Neural cell (in vitro differentiated cells): Measurements from ENCODE around the gene CELA3B. TPM values are rescaled to one million over a fixed set of nuclear protein-coding genes. Genes with fewer than 3 reads are reported as not detected.

Experiments used
- H2AFZ ChIP-seq: fragments of 200-600, 300-800 bp; sonication (generic), shearing (Covaris generic); 2 replicates; pipeline ENCODE4 v1.6.0; 2014; ENCODE audit warnings: low read depth, mild to moderate bottlenecking, antibody characterized with exemption, low read length, moderate library complexity
- H3F3A ChIP-seq: fragments of 200-600 bp; shearing (Covaris generic); 2 replicates; pipeline ENCODE4 v1.6.1; 2016; ENCODE audit warnings: mild to moderate bottlenecking, moderate library complexity, mixed read lengths, antibody characterized with exemption, low read length; ENCODE audit not compliant: insufficient read depth, poor library complexity, severe bottlenecking
- H3K27ac ChIP-seq: fragments of 200-600, 300-800 bp; sonication (generic), shearing (Covaris generic); 2 replicates; pipeline ENCODE4 v1.5.1; 2014; ENCODE audit warnings: mild to moderate bottlenecking, low read length, moderate library complexity
- H3K27me3 ChIP-seq: fragments of 300-800, 200-600 bp; sonication (generic), shearing (Covaris generic); 2 replicates; pipeline ENCODE4 v1.6.0; 2014; ENCODE audit warnings: mild to moderate bottlenecking, low read depth, low read length, moderate library complexity; ENCODE audit not compliant: insufficient read depth
- H3K36me3 ChIP-seq: fragments of 300-800, 200-600 bp; sonication (generic), shearing (Covaris generic); 2 replicates; pipeline ENCODE4 v1.5.1; 2014; ENCODE audit warnings: mild to moderate bottlenecking, antibody characterized with exemption, low read length, moderate library complexity; ENCODE audit not compliant: insufficient read depth
- H3K4me2 ChIP-seq: fragments of 300-800, 200-600 bp; sonication (generic), shearing (Covaris generic); 2 replicates; pipeline ENCODE4 v1.6.0; 2014; ENCODE audit warnings: mild to moderate bottlenecking, low read length
- H3K4me3 ChIP-seq: fragments of 300-800, 200-600 bp; sonication (generic), shearing (Covaris generic); 2 replicates; pipeline ENCODE4 v1.5.1; 2014; ENCODE audit warnings: mild to moderate bottlenecking, low read length, moderate library complexity
- H3K79me2 ChIP-seq: fragments of 200-600 bp; shearing (Covaris generic); replicated peaks from 2 replicates; pipeline ENCODE4 v1.6.0; 2014; ENCODE audit warnings: mild to moderate bottlenecking, low read length, moderate library complexity; ENCODE audit not compliant: insufficient read depth
- H3K9ac ChIP-seq: fragments of 300-800, 200-600 bp; sonication (generic), shearing (Covaris generic); 2 replicates; pipeline ENCODE4 v1.6.1; 2016; ENCODE audit warnings: mild to moderate bottlenecking, low read length, mixed read lengths
- H3K9me2 ChIP-seq: fragments of 200-600 bp; shearing (Covaris generic); 2 replicates; pipeline ENCODE4 v1.6.1; 2016; ENCODE audit warnings: mild to moderate bottlenecking, low read length, mixed read lengths; ENCODE audit not compliant: insufficient read depth
- H3K9me3 ChIP-seq: fragments of 200-600, 300-800 bp; sonication (generic), shearing (Covaris generic); 2 replicates; pipeline ENCODE4 v1.6.1; 2016; ENCODE audit warnings: mild to moderate bottlenecking, mixed run types, low read length, moderate library complexity, mixed read lengths
- H4K20me1 ChIP-seq: fragments of 200-600 bp; shearing (Covaris generic); 2 replicates; pipeline ENCODE4 v1.6.1; 2016; ENCODE audit warnings: mild to moderate bottlenecking, mixed run types; ENCODE audit not compliant: insufficient read depth
- EP300 ChIP-seq: fragments of 450-650 bp; conservative IDR thresholded peaks from 2 replicates; pipeline ENCODE4 v1.6.1; 2014; ENCODE audit warnings: antibody characterized with exemption, mild to moderate bottlenecking, moderate library complexity; ENCODE audit not compliant: poor library complexity, severe bottlenecking
- EZH2 ChIP-seq: fragments of 200-600, 300-800 bp; shearing (Covaris generic), sonication (generic); IDR thresholded peaks from 2 replicates; pipeline ENCODE4 v1.6.1; 2014; ENCODE audit warnings: antibody characterized with exemption, low read length, borderline replicate concordance, mild to moderate bottlenecking; ENCODE audit not compliant: insufficient read depth, poor library complexity, severe bottlenecking
- MXI1 ChIP-seq: fragments of 450-650 bp; conservative IDR thresholded peaks from 2 replicates; pipeline ENCODE4 v1.6.1; 2014; ENCODE audit warnings: antibody characterized with exemption, mild to moderate bottlenecking; ENCODE audit not compliant: poor library complexity, severe bottlenecking
- POLR2AphosphoS5 ChIP-seq: IDR thresholded peaks from 2 replicates; pipeline ENCODE4 v1.6.1; 2012
- RAD21 ChIP-seq: fragments of 450-650 bp; conservative IDR thresholded peaks from 2 replicates; pipeline ENCODE4 v1.6.1; 2014; ENCODE audit warnings: antibody characterized with exemption, mild to moderate bottlenecking, moderate library complexity
- SMC3 ChIP-seq: fragments of 450-650 bp; conservative IDR thresholded peaks from 2 replicates; pipeline ENCODE4 v1.6.1; 2014; ENCODE audit warnings: antibody characterized with exemption, mild to moderate bottlenecking, moderate library complexity; ENCODE audit not compliant: poor library complexity
- TAF1 ChIP-seq: IDR thresholded peaks from 2 replicates; pipeline ENCODE4 v1.6.1; 2012; ENCODE audit warnings: low read depth
- polyA plus RNA-seq: library from polyadenylated mRNA; depleted of rRNA; stranded (reverse); fragments of >200 nt; gene quantifications from 2 replicates; pipeline ENCODE4 v1.2.3, GENCODE V29; 2014
- TF ChIP-seq, protein P1 (sequence below): IDR thresholded peaks from 2 replicates; pipeline ENCODE4 v1.6.1; 2012; ENCODE audit warnings: borderline replicate concordance
- TF ChIP-seq, protein P2 (sequence below): fragments of 450-650 bp; IDR thresholded peaks from 2 replicates; pipeline ENCODE4 v1.5.1; 2014; ENCODE audit warnings: antibody characterized with exemption, mild to moderate bottlenecking, moderate library complexity; ENCODE audit not compliant: poor library complexity, severe bottlenecking

CELA3B gene
- polyA plus RNA-seq, 1 donor from 2014 or later = not detected

GRCh38 chr1:21961337-21961736 is 15.5 kb upstream of the CELA3B start:
- Histone ChIP-seq H3K9me2 (no peaks in the 10 kb centered on the region), H4K20me1 (no peaks in the 10 kb centered on the region), H3K27me3 (no peaks in the 10 kb centered on the region), H3K27ac (no peak overlapping the region), H3K4me2 (no peak overlapping the region), H3F3A (no peaks in the 10 kb centered on the region), H3K4me3 (no peak overlapping the region), H3K36me3 (no peaks in the 10 kb centered on the region), H3K9me3 (no peaks in the 10 kb centered on the region), H3K79me2 (no peaks in the 10 kb centered on the region), H2AFZ (no peak overlapping the region), H3K9ac (no peak overlapping the region)
- TF ChIP-seq SMC3 (no peak), POLR2AphosphoS5 (no peak), RAD21 (no peak), MXI1 (no peak), EP300 (no peak), EZH2 (no peak), TAF1 (no peak)
- TF ChIP-seq, protein P1, sequence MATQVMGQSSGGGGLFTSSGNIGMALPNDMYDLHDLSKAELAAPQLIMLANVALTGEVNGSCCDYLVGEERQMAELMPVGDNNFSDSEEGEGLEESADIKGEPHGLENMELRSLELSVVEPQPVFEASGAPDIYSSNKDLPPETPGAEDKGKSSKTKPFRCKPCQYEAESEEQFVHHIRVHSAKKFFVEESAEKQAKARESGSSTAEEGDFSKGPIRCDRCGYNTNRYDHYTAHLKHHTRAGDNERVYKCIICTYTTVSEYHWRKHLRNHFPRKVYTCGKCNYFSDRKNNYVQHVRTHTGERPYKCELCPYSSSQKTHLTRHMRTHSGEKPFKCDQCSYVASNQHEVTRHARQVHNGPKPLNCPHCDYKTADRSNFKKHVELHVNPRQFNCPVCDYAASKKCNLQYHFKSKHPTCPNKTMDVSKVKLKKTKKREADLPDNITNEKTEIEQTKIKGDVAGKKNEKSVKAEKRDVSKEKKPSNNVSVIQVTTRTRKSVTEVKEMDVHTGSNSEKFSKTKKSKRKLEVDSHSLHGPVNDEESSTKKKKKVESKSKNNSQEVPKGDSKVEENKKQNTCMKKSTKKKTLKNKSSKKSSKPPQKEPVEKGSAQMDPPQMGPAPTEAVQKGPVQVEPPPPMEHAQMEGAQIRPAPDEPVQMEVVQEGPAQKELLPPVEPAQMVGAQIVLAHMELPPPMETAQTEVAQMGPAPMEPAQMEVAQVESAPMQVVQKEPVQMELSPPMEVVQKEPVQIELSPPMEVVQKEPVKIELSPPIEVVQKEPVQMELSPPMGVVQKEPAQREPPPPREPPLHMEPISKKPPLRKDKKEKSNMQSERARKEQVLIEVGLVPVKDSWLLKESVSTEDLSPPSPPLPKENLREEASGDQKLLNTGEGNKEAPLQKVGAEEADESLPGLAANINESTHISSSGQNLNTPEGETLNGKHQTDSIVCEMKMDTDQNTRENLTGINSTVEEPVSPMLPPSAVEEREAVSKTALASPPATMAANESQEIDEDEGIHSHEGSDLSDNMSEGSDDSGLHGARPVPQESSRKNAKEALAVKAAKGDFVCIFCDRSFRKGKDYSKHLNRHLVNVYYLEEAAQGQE = no peak
- TF ChIP-seq, protein P2, sequence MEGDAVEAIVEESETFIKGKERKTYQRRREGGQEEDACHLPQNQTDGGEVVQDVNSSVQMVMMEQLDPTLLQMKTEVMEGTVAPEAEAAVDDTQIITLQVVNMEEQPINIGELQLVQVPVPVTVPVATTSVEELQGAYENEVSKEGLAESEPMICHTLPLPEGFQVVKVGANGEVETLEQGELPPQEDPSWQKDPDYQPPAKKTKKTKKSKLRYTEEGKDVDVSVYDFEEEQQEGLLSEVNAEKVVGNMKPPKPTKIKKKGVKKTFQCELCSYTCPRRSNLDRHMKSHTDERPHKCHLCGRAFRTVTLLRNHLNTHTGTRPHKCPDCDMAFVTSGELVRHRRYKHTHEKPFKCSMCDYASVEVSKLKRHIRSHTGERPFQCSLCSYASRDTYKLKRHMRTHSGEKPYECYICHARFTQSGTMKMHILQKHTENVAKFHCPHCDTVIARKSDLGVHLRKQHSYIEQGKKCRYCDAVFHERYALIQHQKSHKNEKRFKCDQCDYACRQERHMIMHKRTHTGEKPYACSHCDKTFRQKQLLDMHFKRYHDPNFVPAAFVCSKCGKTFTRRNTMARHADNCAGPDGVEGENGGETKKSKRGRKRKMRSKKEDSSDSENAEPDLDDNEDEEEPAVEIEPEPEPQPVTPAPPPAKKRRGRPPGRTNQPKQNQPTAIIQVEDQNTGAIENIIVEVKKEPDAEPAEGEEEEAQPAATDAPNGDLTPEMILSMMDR = no peak

DNA sequence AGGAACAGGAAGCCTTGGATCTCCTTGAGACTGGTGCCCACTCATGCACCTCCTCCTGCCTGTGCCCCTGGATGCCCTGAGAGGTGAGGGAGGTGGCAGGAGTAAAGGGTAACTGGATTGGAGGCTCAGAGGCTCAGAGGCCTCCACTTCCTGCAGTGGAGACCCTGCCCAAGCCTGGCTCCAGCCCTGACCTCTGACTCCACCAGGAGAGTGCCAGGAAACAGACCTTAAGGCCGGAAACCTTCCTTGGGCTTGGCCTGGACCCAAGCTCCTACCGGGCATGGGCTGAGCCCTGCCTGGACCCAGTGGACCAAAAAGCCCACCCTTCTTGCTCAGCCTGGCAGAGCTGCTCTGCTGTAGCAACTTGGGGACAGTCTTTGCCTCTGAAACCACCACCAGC is 15.0 kb upstream of the CELA3B start:
- Histone ChIP-seq H4K20me1 (no peaks in the 10 kb centered on the region), H3K36me3 (no peaks in the 10 kb centered on the region), H3K27ac (no peak overlapping the region), H3K27me3 (no peaks in the 10 kb centered on the region), H3K9ac (no peak overlapping the region), H3K9me3 (no peaks in the 10 kb centered on the region), H3K9me2 (no peaks in the 10 kb centered on the region), H3K79me2 (no peaks in the 10 kb centered on the region), H3K4me2 (no peak overlapping the region), H2AFZ (no peak overlapping the region), H3F3A (no peaks in the 10 kb centered on the region), H3K4me3 (no peak overlapping the region)
- TF ChIP-seq EZH2 = no peak
